CD4-positive, CD25-positive, alpha-beta regulatory T cell (primary cell): Measurements from ENCODE around the gene PHTF2. TPM values are rescaled to one million over a fixed set of nuclear protein-coding genes. Genes with fewer than 3 reads are reported as not detected.

Experiments used
- ATAC-seq, 2 donors: fragments of 150-1000 bp; cut with Tn5 transposase; one replicate each; pipeline ENCODE4 v1.10.0; 2021; ENCODE audit warnings: low read depth in 2 of 2, moderate number of reproducible peaks in 2 of 2, moderate library complexity in 1 of 2
- DNase-seq, 3 donors: peaks; one replicate each; pipeline versions ENCODE4 v3.0.0 to v3.0.0-alpha.2; 2012 to 2022; ENCODE audit warnings: mixed read lengths in 1 of 3
- H3K27ac ChIP-seq: one replicate; pipeline ENCODE4 v1.7.0; 2013; ENCODE audit warnings: mild to moderate bottlenecking, low read length; ENCODE audit not compliant: insufficient read depth, poor library complexity, severe bottlenecking
- H3K27me3 ChIP-seq: one replicate; pipeline ENCODE4 v1.7.0; 2013; ENCODE audit warnings: low read length; ENCODE audit not compliant: control insufficient read depth, insufficient read depth
- H3K36me3 ChIP-seq: one replicate; pipeline ENCODE4 v1.7.0; 2013; ENCODE audit warnings: mild to moderate bottlenecking, low read length, moderate library complexity; ENCODE audit not compliant: control insufficient read depth, insufficient read depth
- H3K4me1 ChIP-seq: 2 replicates; pipeline ENCODE4 v1.7.0; 2013; ENCODE audit warnings: mild to moderate bottlenecking, low read length; ENCODE audit not compliant: insufficient read depth, control insufficient read depth, poor library complexity, severe bottlenecking
- H3K4me3 ChIP-seq: one replicate; pipeline ENCODE4 v1.7.0; 2013; ENCODE audit warnings: low read depth, mild to moderate bottlenecking, low read length, moderate library complexity
- H3K9me3 ChIP-seq, 2 experiments: 1 replicate in 1 of 2; 2 replicates in 1 of 2; pipeline ENCODE4 v1.7.0; 2013; ENCODE audit warnings: low read length in 2 of 2, mild to moderate bottlenecking in 1 of 2, moderate library complexity in 1 of 2; ENCODE audit not compliant: control insufficient read depth in 2 of 2
- H3K27ac Mint-ChIP-seq, 3 donors: one replicate each; pipeline ENCODE4 v1.8.0; 2020 to 2022; ENCODE audit warnings: mild to moderate bottlenecking in 3 of 3, mixed read lengths in 3 of 3, moderate library complexity in 2 of 3
- H3K27me3 Mint-ChIP-seq: one replicate; pipeline ENCODE4 v1.8.0; 2022; ENCODE audit warnings: mild to moderate bottlenecking, mixed read lengths
- H3K36me3 Mint-ChIP-seq: one replicate; pipeline ENCODE4 v1.8.0; 2020; ENCODE audit warnings: mixed read lengths
- H3K4me1 Mint-ChIP-seq, 4 donors: one replicate each; pipeline ENCODE4 v1.8.0; 2020 to 2022; ENCODE audit warnings: mixed read lengths in 4 of 4, mild to moderate bottlenecking in 1 of 4
- H3K4me3 Mint-ChIP-seq, 4 donors: one replicate each; pipeline ENCODE4 v1.8.0; 2020 to 2022; ENCODE audit warnings: mild to moderate bottlenecking in 4 of 4, mixed read lengths in 4 of 4, moderate library complexity in 3 of 4
- H3K9me3 Mint-ChIP-seq, 7 donors: one replicate each; pipeline ENCODE4 v1.8.0; 2020 to 2022; ENCODE audit warnings: mixed read lengths in 7 of 7, mild to moderate bottlenecking in 3 of 7, moderate library complexity in 2 of 7
- polyA plus RNA-seq, 4 donors: library from polyadenylated mRNA; unstranded; fragments of 300-500 nt; fragmentation: Illumina TruSeq; gene quantifications; one replicate each; pipeline ENCODE4 v1.2.3, GENCODE V29; 2021
- total RNA-seq: library from RNA; stranded (reverse); gene quantifications from one replicate; pipeline ENCODE4 v1.2.3, GENCODE V29; 2022

PHTF2 gene
- total and polyA plus RNA-seq, 5 donors from 2014 or later, result 25.0 to 77.9 (median 28.9) TPM

GRCh38 chr7:77959080-77959479 is 160.5 kb downstream of the PHTF2 start:
- no peaks in the 10 kb centered on the region for H3K9me3 Mint-ChIP-seq
- H3K4me1 Mint-ChIP-seq, result no peaks in the 10 kb centered on the region
- ATAC-seq (no peak), DNase-seq (no peak)
- H3K4me3 ChIP-seq, result no peak overlapping the region
- H3K27me3 ChIP-seq, result no peaks in the 10 kb centered on the region
- H3K27me3 Mint-ChIP-seq, result no peaks in the 10 kb centered on the region
- H3K4me1 ChIP-seq, result no peaks in the 10 kb centered on the region
- H3K36me3 Mint-ChIP-seq, result peaks cover 25% of the 10 kb centered on the region
- H3K27ac ChIP-seq, result no peak overlapping the region
- peaks cover 16% of the 10 kb centered on the region for H3K36me3 ChIP-seq
- no peak overlapping the region for H3K4me3 Mint-ChIP-seq
- H3K9me3 ChIP-seq, result no peaks in the 10 kb centered on the region
- no peak overlapping the region for H3K27ac Mint-ChIP-seq

GRCh38 chr7:77960336-77960735 is 161.8 kb downstream of the PHTF2 start:
- DNase-seq (no peak), ATAC-seq (no peak)
- Histone ChIP-seq H3K27ac (no peak overlapping the region), H3K36me3 (peaks cover 10% of the 10 kb centered on the region), H3K27me3 (no peaks in the 10 kb centered on the region), H3K9me3 (no peaks in the 10 kb centered on the region), H3K4me1 (no peaks in the 10 kb centered on the region), H3K4me3 (no peak overlapping the region)
- Mint-ChIP-seq H3K9me3 (no peaks in the 10 kb centered on the region), H3K4me3 (no peak overlapping the region), H3K27ac (no peak overlapping the region), H3K27me3 (no peaks in the 10 kb centered on the region), H3K36me3 (peaks cover 29% of the 10 kb centered on the region), H3K4me1 (no peaks in the 10 kb centered on the region)

GRCh38 chr7:77967429-77967828 is 168.9 kb downstream of the PHTF2 start:
- Mint-ChIP-seq H3K36me3 (peaks cover 19% of the 10 kb centered on the region), H3K4me3 (no peak overlapping the region), H3K4me1 (no peaks in the 10 kb centered on the region), H3K9me3 (no peaks in the 10 kb centered on the region), H3K27me3 (no peaks in the 10 kb centered on the region), H3K27ac (no peak overlapping the region)
- Histone ChIP-seq H3K4me3 (no peak overlapping the region), H3K9me3 (no peaks in the 10 kb centered on the region), H3K27me3 (no peaks in the 10 kb centered on the region), H3K4me1 (no peaks in the 10 kb centered on the region), H3K27ac (no peak overlapping the region), H3K36me3 (no peaks in the 10 kb centered on the region)
- no peak for DNase-seq
- ATAC-seq, result no peak

GRCh38 chr7:77971726-77972125 is 173.2 kb downstream of the PHTF2 start:
- Mint-ChIP-seq H3K27me3 (no peaks in the 10 kb centered on the region), H3K4me3 (no peak overlapping the region)
- ATAC-seq, result no peak

GRCh38 chr7:77975672-77976480 is 177.3 kb downstream of the PHTF2 start:
- Mint-ChIP-seq H3K4me3 (peak overlapping the region in 1 of 4 donors; percentile 32), H3K4me1 (peaks cover 0 to 10% (median under 1%) of the 10 kb centered on the region in 4 donors), H3K27me3 (no peaks in the 10 kb centered on the region), H3K36me3 (peaks cover 4% of the 10 kb centered on the region), H3K27ac (no peak overlapping the region), H3K9me3 (peaks cover 0 to 1% (median 0%) of the 10 kb centered on the region in 7 donors)
- Histone ChIP-seq H3K27ac (no peak overlapping the region), H3K36me3 (no peaks in the 10 kb centered on the region), H3K4me1 (no peaks in the 10 kb centered on the region), H3K9me3 (no peaks in the 10 kb centered on the region), H3K27me3 (no peaks in the 10 kb centered on the region), H3K4me3 (no peak overlapping the region)
- no peak for ATAC-seq
- no peak for DNase-seq

More at GRCh38 chr7:77971726-77972125, 173.2 kb downstream of the PHTF2 start:
- H3K27ac ChIP-seq, result no peak overlapping the region
- Mint-ChIP-seq H3K36me3 (peaks cover 12% of the 10 kb centered on the region), H3K4me1 (peaks cover 0 to 10% (median under 1%) of the 10 kb centered on the region in 4 donors), H3K9me3 (peaks cover 0 to 1% (median 0%) of the 10 kb centered on the region in 7 donors), H3K27ac (no peak overlapping the region)
- no peak for DNase-seq
- no peaks in the 10 kb centered on the region for H3K4me1 ChIP-seq
- H3K27me3 ChIP-seq, result no peaks in the 10 kb centered on the region
- no peak overlapping the region for H3K4me3 ChIP-seq
- no peaks in the 10 kb centered on the region for H3K36me3 ChIP-seq
- H3K9me3 ChIP-seq, result no peaks in the 10 kb centered on the region

- Mint-ChIP-seq H3K27ac (no peak overlapping the region), H3K4me1 (peaks cover 0 to 10% (median 2%) of the 10 kb centered on the region in 4 donors), H3K27me3 (no peaks in the 10 kb centered on the region), H3K36me3 (peaks cover 4% of the 10 kb centered on the region), H3K9me3 (peaks cover 0 to 1% (median 0%) of the 10 kb centered on the region in 7 donors), H3K4me3 (no peak overlapping the region)
- H3K4me3 ChIP-seq, result no peak overlapping the region
- ATAC-seq (no peak), DNase-seq (no peak)
- H3K9me3 ChIP-seq, result no peaks in the 10 kb centered on the region
- no peaks in the 10 kb centered on the region for H3K27me3 ChIP-seq
- H3K27ac ChIP-seq, result no peak overlapping the region
- no peaks in the 10 kb centered on the region for H3K4me1 ChIP-seq
- no peaks in the 10 kb centered on the region for H3K36me3 ChIP-seq
Measured at GRCh38 chr7:77979219-77979618, 180.6 kb downstream of the PHTF2 start.

- peaks cover 0 to 1% (median 0%) of the 10 kb centered on the region in 7 donors for H3K9me3 Mint-ChIP-seq
- Histone ChIP-seq H3K4me3 (no peak overlapping the region), H3K36me3 (no peaks in the 10 kb centered on the region), H3K27me3 (no peaks in the 10 kb centered on the region), H3K27ac (no peak overlapping the region), H3K9me3 (no peaks in the 10 kb centered on the region), H3K4me1 (no peaks in the 10 kb centered on the region)
- H3K4me3 Mint-ChIP-seq, result no peak overlapping the region
- no peaks in the 10 kb centered on the region for H3K27me3 Mint-ChIP-seq
- H3K27ac Mint-ChIP-seq, result peak overlapping the region in 1 of 3 donors; percentile 84
- peaks cover 0 to 10% (median 2%) of the 10 kb centered on the region in 4 donors for H3K4me1 Mint-ChIP-seq
- DNase-seq (no peak), ATAC-seq (no peak)
- peaks cover 4% of the 10 kb centered on the region for H3K36me3 Mint-ChIP-seq
Measured at GRCh38 chr7:77980087-77980713, 181.6 kb downstream of the PHTF2 start.
